ENCODE measurements around the gene GAD2. TPM values are rescaled to one million over a fixed set of nuclear protein-coding genes. Genes with fewer than 3 reads are reported as not detected.

GAD2 gene
- polyA plus RNA-seq, 1 experiment: not detected

DNA sequence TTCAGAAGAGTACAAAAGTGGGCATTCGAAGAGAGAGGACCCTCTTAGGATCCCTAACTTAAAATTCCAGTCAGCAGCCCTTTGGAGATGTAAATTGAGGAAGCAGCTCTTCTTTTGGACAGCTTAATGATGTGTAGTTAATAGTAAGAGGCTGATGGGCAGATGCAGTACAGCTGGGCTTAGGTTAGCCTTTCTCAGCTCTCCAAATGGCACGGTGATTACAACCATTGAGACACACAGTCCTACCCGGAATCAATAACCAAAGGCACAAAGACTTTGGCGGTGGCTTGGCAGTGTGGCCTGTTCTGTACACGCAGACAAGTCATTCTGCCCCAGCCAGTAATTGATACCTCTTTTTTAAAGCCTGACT, 26.8 kb downstream of the GAD2 start:
- Histone ChIP-seq H3K9me3 (ENCODE audit: control insufficient read depth, insufficient read depth, low read length) (peaks cover 29% of the 10 kb centered on the region), H3K4me3 (ENCODE audit: low read depth, low read length) (no peak overlapping the region), H3K27me3 (ENCODE audit: control insufficient read depth, insufficient read depth, low read length) (no peaks in the 10 kb centered on the region), H3K27ac (ENCODE audit: low read depth, low read length) (no peak overlapping the region)
- DNase-seq (ENCODE audit: low read depth, low spot score): no peak
- ChIA-PET CTCF (interaction anchor here (0.6 kb wide), 1 partner anchor 815 kb away, joined by 3 read pairs; no protein-coding TSS in a partner anchor), POLR2A (no interaction called here)
- TF ChIP-seq, protein P1, sequence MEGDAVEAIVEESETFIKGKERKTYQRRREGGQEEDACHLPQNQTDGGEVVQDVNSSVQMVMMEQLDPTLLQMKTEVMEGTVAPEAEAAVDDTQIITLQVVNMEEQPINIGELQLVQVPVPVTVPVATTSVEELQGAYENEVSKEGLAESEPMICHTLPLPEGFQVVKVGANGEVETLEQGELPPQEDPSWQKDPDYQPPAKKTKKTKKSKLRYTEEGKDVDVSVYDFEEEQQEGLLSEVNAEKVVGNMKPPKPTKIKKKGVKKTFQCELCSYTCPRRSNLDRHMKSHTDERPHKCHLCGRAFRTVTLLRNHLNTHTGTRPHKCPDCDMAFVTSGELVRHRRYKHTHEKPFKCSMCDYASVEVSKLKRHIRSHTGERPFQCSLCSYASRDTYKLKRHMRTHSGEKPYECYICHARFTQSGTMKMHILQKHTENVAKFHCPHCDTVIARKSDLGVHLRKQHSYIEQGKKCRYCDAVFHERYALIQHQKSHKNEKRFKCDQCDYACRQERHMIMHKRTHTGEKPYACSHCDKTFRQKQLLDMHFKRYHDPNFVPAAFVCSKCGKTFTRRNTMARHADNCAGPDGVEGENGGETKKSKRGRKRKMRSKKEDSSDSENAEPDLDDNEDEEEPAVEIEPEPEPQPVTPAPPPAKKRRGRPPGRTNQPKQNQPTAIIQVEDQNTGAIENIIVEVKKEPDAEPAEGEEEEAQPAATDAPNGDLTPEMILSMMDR (IDR thresholded peaks at IDR 0.05; ENCODE audit: low read depth, low read length): no peak

DNA sequence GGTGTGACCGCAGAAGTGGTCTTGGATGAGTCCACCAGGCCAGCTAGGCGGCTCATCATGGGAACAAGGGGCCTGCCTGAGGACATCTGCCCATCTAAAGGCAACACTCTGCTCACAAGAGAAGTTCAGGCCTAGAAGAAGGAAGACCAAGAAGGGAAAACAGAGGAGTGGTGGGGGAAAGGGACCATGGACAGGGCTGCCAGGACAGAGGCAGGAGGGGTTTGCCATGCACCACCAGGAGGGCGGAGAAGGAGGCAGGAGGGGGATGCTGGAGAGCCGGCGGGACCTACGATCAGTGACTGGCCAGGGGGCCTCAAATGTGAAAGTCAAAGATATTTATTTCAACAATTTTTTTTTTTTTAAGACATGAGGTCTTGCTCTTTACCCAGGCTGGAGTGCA, 33.1 kb downstream of the GAD2 start:
- CTCF ChIA-PET: no interaction called here
- POLR2A ChIA-PET: no interaction called here
- Histone ChIP-seq H3K9me3 (ENCODE audit: control insufficient read depth, insufficient read depth, low read length) (peaks cover 45% of the 10 kb centered on the region), H3K4me3 (ENCODE audit: low read depth, low read length) (no peak overlapping the region), H3K27ac (ENCODE audit: low read depth, low read length) (no peak overlapping the region), H3K27me3 (ENCODE audit: control insufficient read depth, insufficient read depth, low read length) (no peaks in the 10 kb centered on the region)
- TF ChIP-seq, protein P1 (IDR thresholded peaks at IDR 0.05; ENCODE audit: low read depth, low read length): no peak
- DNase-seq (ENCODE audit: low read depth, low spot score): no peak

DNA sequence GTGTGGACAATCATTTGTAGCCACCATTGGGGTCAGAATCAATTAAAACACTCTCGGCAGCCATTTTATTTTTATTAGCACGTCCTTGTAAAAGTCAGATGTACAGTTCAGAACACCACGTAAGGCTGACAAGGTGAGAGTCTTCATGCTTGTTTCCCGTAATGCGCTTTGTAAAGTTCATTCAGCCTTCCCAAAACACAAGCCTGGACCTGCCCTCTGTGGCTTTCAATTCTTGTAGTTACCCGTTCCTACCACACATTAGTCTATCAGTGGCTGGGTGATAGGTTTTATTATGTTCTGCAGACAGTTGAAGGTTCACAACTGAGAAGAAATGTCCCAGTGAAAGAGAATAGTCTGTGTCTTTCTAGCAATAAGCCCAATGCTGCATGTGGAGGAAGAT, 35.4 kb downstream of the GAD2 start:
- no peak overlapping the region for H3K27ac ChIP-seq (ENCODE audit: low read depth, low read length)
- no peak overlapping the region for H3K4me3 ChIP-seq (ENCODE audit: low read depth, low read length)
- ChIA-PET CTCF (no interaction called here), POLR2A (no interaction called here)
- H3K9me3 ChIP-seq (ENCODE audit: control insufficient read depth, insufficient read depth, low read length): peaks cover 40% of the 10 kb centered on the region
- no peak for DNase-seq (ENCODE audit: low read depth, low spot score)
- no peaks in the 10 kb centered on the region for H3K27me3 ChIP-seq (ENCODE audit: control insufficient read depth, insufficient read depth, low read length)
- TF ChIP-seq, protein P1 (IDR thresholded peaks at IDR 0.05; ENCODE audit: low read depth, low read length): no peak

DNA sequence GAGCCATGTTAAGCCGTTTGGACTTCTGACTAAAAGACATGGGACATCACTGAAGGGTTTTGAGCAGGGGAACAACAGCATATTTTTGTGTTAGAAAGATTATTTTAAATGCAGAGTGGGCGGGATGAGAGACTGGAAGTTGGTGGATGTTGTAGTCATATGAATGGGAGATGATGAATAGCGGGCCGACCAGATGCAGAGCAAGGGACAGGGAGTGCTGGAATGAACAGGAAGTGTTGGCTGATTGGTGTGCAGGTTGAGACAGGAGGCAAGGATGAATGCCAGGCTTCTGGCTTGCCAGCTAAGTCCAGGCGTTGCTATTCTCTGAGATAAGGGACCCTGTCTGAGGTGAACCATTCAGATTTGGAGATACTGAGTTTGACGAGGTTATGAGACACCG, 38.0 kb downstream of the GAD2 start:
- ChIA-PET CTCF (no interaction called here), POLR2A (no interaction called here)
- Histone ChIP-seq H3K4me3 (ENCODE audit: low read depth, low read length) (no peak overlapping the region), H3K27me3 (ENCODE audit: control insufficient read depth, insufficient read depth, low read length) (no peaks in the 10 kb centered on the region), H3K9me3 (ENCODE audit: control insufficient read depth, insufficient read depth, low read length) (peaks cover 27% of the 10 kb centered on the region), H3K27ac (ENCODE audit: low read depth, low read length) (no peak overlapping the region)
- TF ChIP-seq, protein P1 (IDR thresholded peaks at IDR 0.05; ENCODE audit: low read depth, low read length): no peak
- no peak for DNase-seq (ENCODE audit: low read depth, low spot score)

DNA sequence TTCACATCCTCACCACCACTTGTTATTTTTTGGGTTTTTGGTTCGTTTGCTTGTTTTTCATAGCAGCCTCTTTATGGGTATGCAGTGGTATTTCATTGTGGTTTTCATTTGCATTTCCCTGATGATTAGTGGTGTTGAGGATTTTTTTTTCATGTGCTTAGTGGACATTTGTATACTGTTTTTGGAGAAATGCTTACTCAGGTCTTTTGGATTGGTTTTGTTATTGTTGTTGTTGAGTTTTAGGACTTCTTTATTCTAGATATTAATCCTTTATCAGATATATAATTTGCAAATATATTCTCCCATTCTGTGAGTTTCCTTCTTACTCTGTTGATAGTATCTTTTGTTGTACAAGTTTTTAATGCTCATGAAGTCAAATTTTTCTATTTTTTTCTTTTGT, 42.8 kb downstream of the GAD2 start:
- ChIA-PET POLR2A (no interaction called here), CTCF (no interaction called here)
- H3K9me3 ChIP-seq (ENCODE audit: control insufficient read depth, insufficient read depth, low read length): peaks cover 12% of the 10 kb centered on the region
- DNase-seq (ENCODE audit: low read depth, low spot score): no peak
- no peaks in the 10 kb centered on the region for H3K27me3 ChIP-seq (ENCODE audit: control insufficient read depth, insufficient read depth, low read length)
- H3K27ac ChIP-seq (ENCODE audit: low read depth, low read length): no peak overlapping the region
- TF ChIP-seq, protein P1 (IDR thresholded peaks at IDR 0.05; ENCODE audit: low read depth, low read length): no peak
- no peak overlapping the region for H3K4me3 ChIP-seq (ENCODE audit: low read depth, low read length)
